K562 (cell line): ENCODE measurements around the gene LRRC59. TPM values are rescaled to one million over a fixed set of nuclear protein-coding genes. Genes with fewer than 3 reads are reported as not detected.
"Not testable (repeated sequence)": the region's sequence is repeated elsewhere in the genome, so short reads cannot be mapped to it uniquely, and the experiment has no call there.

Source experiments
- ATAC-seq: fragments of 200-7000 bp; cut with Tn5 transposase; 3 replicates; pipeline ENCODE4 v1.9.1; 2020; ENCODE audit warnings: moderate library complexity
- BruUV-seq: library from RNA; stranded (reverse); fragments of 400-500 nt; replicated peaks from 2 replicates; lab custom pipeline; 2021; lab: Mats Ljungman, UMichigan
- CTCF ChIA-PET: fragments of 300-600 bp; formaldehyde crosslinking; extraction: SDS; loops from one replicate; lab custom pipeline; 2021; ENCODE audit warnings: low intra/inter-chr PET ratio; lab: Yijun Ruan, JAX
- POLR2A ChIA-PET: fragments of 300-600, 350-650 bp; sonication (Branson Sonifier 250); formaldehyde crosslinking; extraction: SDS; loops from one replicate; lab custom pipeline; 2021; ENCODE audit warnings: antibody characterized with exemption, inconsistent platforms; lab: Yijun Ruan, JAX
- DNase-seq, 4 experiments: peaks; one replicate each; pipeline versions ENCODE4 v3.0.0 to v3.0.0-alpha.2; 2011 to 2018; ENCODE audit warnings: low spot score in 3 of 4, mixed read lengths in 3 of 4; ENCODE audit errors: extremely low read depth in 1 of 4
- FAIRE-seq: peaks from 2 replicates; lab custom pipeline; 2011; peaks lifted over from hg19 to GRCh38; lab: Jason Lieb, UNC
- H2AFZ ChIP-seq: 2 replicates; pipeline ENCODE4 v1.6.0; 2011; ENCODE audit warnings: low read depth, low read length, control low read depth, inconsistent platforms
- H3K27ac ChIP-seq: fragments of 200-600 bp; 3 replicates; pipeline ENCODE4 v1.8.0; 2011; ENCODE audit warnings: low read depth, mild to moderate bottlenecking, control low read depth, inconsistent platforms, low read length, moderate library complexity, mixed read lengths; ENCODE audit errors: extremely low read depth
- H3K27me3 ChIP-seq, 2 experiments: fragments of 300-600 bp in 1 of 2; 2 replicates in 1 of 2; 3 replicates in 1 of 2; pipeline versions ENCODE4 v1.6.0 to v1.8.0; 2011; ENCODE audit warnings: inconsistent platforms in 2 of 2, low read length in 2 of 2, mild to moderate bottlenecking in 1 of 2, mixed read lengths in 1 of 2, moderate library complexity in 1 of 2; ENCODE audit not compliant: control insufficient read depth in 2 of 2, insufficient read depth in 2 of 2
- H3K36me3 ChIP-seq: fragments of 300-600 bp; 3 replicates; pipeline ENCODE4 v1.8.0; 2011; ENCODE audit warnings: mild to moderate bottlenecking, low read length, inconsistent platforms; ENCODE audit not compliant: control insufficient read depth, insufficient read depth
- H3K4me1 ChIP-seq, 2 experiments: fragments of 200-600 bp in 1 of 2; replicated peaks in 1 of 2; 2 replicates in 1 of 2; 3 replicates in 1 of 2; pipeline versions ENCODE4 v1.5.1 to v1.8.0; 2011; ENCODE audit warnings: inconsistent platforms in 2 of 2, low read length in 2 of 2, mild to moderate bottlenecking in 1 of 2, mixed read lengths in 1 of 2, moderate library complexity in 1 of 2; ENCODE audit not compliant: control insufficient read depth in 2 of 2, insufficient read depth in 2 of 2
- H3K4me2 ChIP-seq: 2 replicates; pipeline ENCODE4 v1.6.1; 2011; ENCODE audit warnings: low read length, control low read depth, inconsistent platforms, mixed read lengths; ENCODE audit not compliant: insufficient read depth
- H3K4me3 ChIP-seq: fragments of 200-600 bp; sonication (generic), shearing (Covaris generic); 2 replicates; pipeline ENCODE4 v1.5.1; 2016; ENCODE audit warnings: control low read depth, inconsistent platforms
- H3K79me2 ChIP-seq: fragments of 200-600 bp; 3 replicates; pipeline ENCODE4 v1.8.0; 2011; ENCODE audit warnings: low read length, inconsistent platforms; ENCODE audit not compliant: control insufficient read depth, insufficient read depth
- H3K9ac ChIP-seq, 2 experiments: 2 replicates each; pipeline versions ENCODE4 v1.6.0 to v1.6.1; 2011; ENCODE audit warnings: low read depth in 2 of 2, low read length in 2 of 2, control low read depth in 1 of 2, inconsistent platforms in 1 of 2, mild to moderate bottlenecking in 1 of 2, mixed read lengths in 1 of 2; ENCODE audit not compliant: insufficient read depth in 1 of 2
- H3K9me1 ChIP-seq: one replicate; pipeline ENCODE4 v1.6.0; 2011; ENCODE audit warnings: inconsistent platforms, mild to moderate bottlenecking, low read length, moderate library complexity; ENCODE audit not compliant: control insufficient read depth, insufficient read depth
- H3K9me3 ChIP-seq: replicated peaks from 2 replicates; pipeline ENCODE4 v1.5.1; 2011; ENCODE audit warnings: low read depth, low read length, inconsistent platforms; ENCODE audit not compliant: control insufficient read depth, insufficient read depth
- H4K20me1 ChIP-seq: replicated peaks from 2 replicates; pipeline ENCODE4 v1.6.1; 2011; ENCODE audit warnings: low read length, inconsistent platforms, mixed read lengths; ENCODE audit not compliant: control insufficient read depth, insufficient read depth
- CBFA2T3 ChIP-seq: fragments of 450-650 bp; IDR thresholded peaks from 2 replicates; pipeline ENCODE4 v1.6.1; 2017
- CEBPB ChIP-seq: fragments of 450-650 bp; IDR thresholded peaks from 2 replicates; pipeline ENCODE4 v1.6.1; 2016; ENCODE audit warnings: missing genetic modification characterization, missing compliant biosample characterization
- CREM ChIP-seq: IDR thresholded peaks from 2 replicates; pipeline ENCODE4 v1.6.1; 2014; ENCODE audit warnings: antibody characterized with exemption, low read depth
- CTBP1 ChIP-seq: fragments of 450-650 bp; IDR thresholded peaks from 2 replicates; pipeline ENCODE4 v1.6.1; 2016; ENCODE audit warnings: borderline replicate concordance
- FOSL1 ChIP-seq: fragments of 200-800 bp; sonication (Bioruptor generic); conservative IDR thresholded peaks from 2 replicates; pipeline ENCODE4 v1.6.1; 2016; ENCODE audit warnings: missing genetic modification characterization, missing compliant biosample characterization
- KLF16 ChIP-seq: IDR thresholded peaks from 2 replicates; pipeline ENCODE4 v1.6.1; 2016; ENCODE audit warnings: antibody characterized with exemption
- MEIS2 ChIP-seq: fragments of 450-650 bp; IDR thresholded peaks from 2 replicates; pipeline ENCODE4 v1.6.1; 2014; ENCODE audit warnings: mild to moderate bottlenecking; ENCODE audit not compliant: partially characterized antibody
- NFATC3 ChIP-seq: fragments of 450-650 bp; IDR thresholded peaks from 2 replicates; pipeline ENCODE4 v1.6.1; 2017; ENCODE audit warnings: mild to moderate bottlenecking
- RAD21 ChIP-seq, 2 experiments: fragments of 250-450 bp in 1 of 2; fragments of 450-650 bp in 1 of 2; sonication (Bioruptor Pico) in 1 of 2; formaldehyde crosslinking in 1 of 2; IDR thresholded peaks in 1 of 2; conservative IDR thresholded peaks in 1 of 2; 2 replicates each; pipeline versions ENCODE4 v1.4.0 to v1.8.0; 2020 to 2022; ENCODE audit warnings: mild to moderate bottlenecking in 2 of 2, moderate library complexity in 1 of 2
- TCF3 ChIP-seq: sonication (generic); formaldehyde crosslinking; IDR thresholded peaks from 2 replicates; pipeline ENCODE4 v1.4.0; 2020; ENCODE audit warnings: mild to moderate bottlenecking, missing genetic modification reagents
- ZBTB7A ChIP-seq: IDR thresholded peaks from 2 replicates; pipeline ENCODE4 v1.6.1; 2011; ENCODE audit warnings: low read depth, mild to moderate bottlenecking, low read length, moderate library complexity, borderline replicate concordance; ENCODE audit not compliant: control insufficient read depth
- WGBS: fragments of 100-300 bp; shearing (Covaris generic); methylation state at CpG from one replicate; pipeline ENCODE4 v1.1.6; 2016; ENCODE audit warnings: low coverage, mixed read lengths; ENCODE audit not compliant: insufficient coverage; ENCODE audit errors: missing lambda C conversion rate; 5-methylcytosine and 5-hydroxymethylcytosine counted together
- in situ Hi-C: fragments of 300-500 bp; cut with MboI; formaldehyde crosslinking; loops from 4 replicates; pipeline ENCODE4 v1.15.0; 2018; ENCODE audit warnings: inconsistent platforms, mixed read lengths
- intact Hi-C: fragments of 100-400 bp; cut with micrococcal nuclease; formaldehyde crosslinking; loops from 2 replicates; pipeline ENCODE4 v1.14.2; 2022
- polyA plus RNA-seq, 8 experiments: library from polyadenylated mRNA; depleted of rRNA in 4 of 8; stranded (reverse) in 5 of 8; unstranded in 3 of 8; fragments of >200 nt; fragmentation: Nextera tagmentation in 2 of 8; fragmentation: Illumina TruSeq in 1 of 8; extraction: Ambion mirVana in 2 of 8; extraction: Trizol in 1 of 8; gene quantifications; 2 replicates each; pipeline versions ENCODE4 v1.2.1 to v1.2.3, GENCODE V29; 2011 to 2014; ENCODE audit warnings: inconsistent platforms in 1 of 8, missing spikeins in 1 of 8
- total RNA-seq, 7 experiments: library from RNA; depleted of rRNA in 6 of 7; stranded (reverse); fragments of >200 nt in 6 of 7; fragmentation: Illumina TruSeq in 2 of 7; extraction: Trizol in 2 of 7; gene quantifications; 2 replicates each; pipeline versions ENCODE4 v1.2.1 to v1.2.3, GENCODE V29; 2011 to 2021; ENCODE audit warnings: low replicate concordance in 1 of 7
- TF ChIP-seq, protein P1 (sequence below): fragments of 450-650 bp; IDR thresholded peaks from 2 replicates; pipeline ENCODE4 v1.6.1; 2016

The LRRC59 gene
- total and polyA plus RNA-seq, 9 of the 15 experiments (the other 6 are each of a cell fraction or from before 2014, with no cell fraction given): 27.8 to 244 (median 154) TPM

- TF ChIP-seq, protein P1, sequence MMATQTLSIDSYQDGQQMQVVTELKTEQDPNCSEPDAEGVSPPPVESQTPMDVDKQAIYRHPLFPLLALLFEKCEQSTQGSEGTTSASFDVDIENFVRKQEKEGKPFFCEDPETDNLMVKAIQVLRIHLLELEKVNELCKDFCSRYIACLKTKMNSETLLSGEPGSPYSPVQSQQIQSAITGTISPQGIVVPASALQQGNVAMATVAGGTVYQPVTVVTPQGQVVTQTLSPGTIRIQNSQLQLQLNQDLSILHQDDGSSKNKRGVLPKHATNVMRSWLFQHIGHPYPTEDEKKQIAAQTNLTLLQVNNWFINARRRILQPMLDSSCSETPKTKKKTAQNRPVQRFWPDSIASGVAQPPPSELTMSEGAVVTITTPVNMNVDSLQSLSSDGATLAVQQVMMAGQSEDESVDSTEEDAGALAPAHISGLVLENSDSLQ: peak; percentile 42; the same call in 1 of the 2 replicates
- TF ChIP-seq CREM (peak; percentile 16; the same call in 1 of the 2 replicates), FOSL1 (tag) (peak; percentile 40; the same call in 1 of the 2 replicates), ZBTB7A (peak; percentile 39; the same call in 1 of the 2 replicates), NFATC3 (no peak), MEIS2 (peak; percentile 4), TCF3 (CRISPR knock-in tag) (peak; percentile 77), KLF16 (peak; percentile 4; the same call in 1 of the 2 replicates), CBFA2T3 (peak; percentile 77)
These were observed 59.4 kb downstream of the LRRC59 start (continued) for GRCh38 chr17:50337956-50338355.

- DNase-seq (peak in 1 of 4 experiments; percentile 32), ATAC-seq (peak; percentile 72), FAIRE-seq (peak; percentile 51)
- H3K4me2 ChIP-seq, BruUV-seq, H3K9ac ChIP-seq, H3K4me1 ChIP-seq, H3K36me3 ChIP-seq, H3K79me2 ChIP-seq, H3K9me1 ChIP-seq, H3K9me3 ChIP-seq, in situ Hi-C loops, intact Hi-C loops, H3K4me3 ChIP-seq, H4K20me1 ChIP-seq, H3K27ac ChIP-seq, H2AFZ ChIP-seq, POLR2A ChIA-PET: not testable (repeated sequence)
- CTCF ChIA-PET: interaction anchor here (2.6 kb wide), 1 partner anchor 133 kb away, joined by 23 read pairs; the partner anchor contains the start of gene COL1A1
- H3K27me3 ChIP-seq: peaks cover 25 to 50% of the 10 kb centered on the region in 2 experiments
- WGBS: 19% methylated on average over 12 of the region's 14 CpGs
- TF ChIP-seq CTBP1 (0 out of 2 replicates have a peak, but pooled peaks have one; percentile 30), RAD21 (CRISPR knock-in tag; conservative IDR thresholded peaks at IDR 0.05 in 1 of 2, IDR thresholded peaks at IDR 0.05 in 1 of 2) (peak; percentile 43 to 56; a peak in 3 of 4 replicates), CEBPB (peak; percentile 48; the same call in 1 of the 2 replicates)
These were observed 63.8 kb downstream of the LRRC59 start for GRCh38 chr17:50333291-50334057.
